ENCODE results near the gene GLRA2. TPM values are rescaled to one million over a fixed set of nuclear protein-coding genes. Genes with fewer than 3 reads are reported as not detected.

The GLRA2 gene
- total RNA-seq: not detected

GRCh38 chrX:14529290-14529989 lies at the start of gene GLRA2:
TSS of gene GLRA2 (plus strand) at chrX:14529536. CDS start at chrX:14530058, 522 bp downstream.
- ATAC-seq (ENCODE audit: low FRiP score) (no peak), DNase-seq (ENCODE audit: low spot score) (no peak)
- no peak for TF ChIP-seq CTCF (IDR thresholded peaks at IDR 0.05)

GRCh38 chrX:14489437-14489836 lies 39.9 kb upstream of the GLRA2 start:
- no peak for TF ChIP-seq CTCF (IDR thresholded peaks at IDR 0.05)
- no peak for ATAC-seq (ENCODE audit: low FRiP score)
- no peak for DNase-seq (ENCODE audit: low spot score)

GRCh38 chrX:14491689-14492088 lies 37.6 kb upstream of the GLRA2 start:
- no peak for DNase-seq (ENCODE audit: low spot score)
- ATAC-seq (ENCODE audit: low FRiP score): no peak
- TF ChIP-seq CTCF (IDR thresholded peaks at IDR 0.05): no peak

- DNase-seq (ENCODE audit: low spot score) (no peak), ATAC-seq (ENCODE audit: low FRiP score) (peak; percentile 48)
- no peak for TF ChIP-seq CTCF (IDR thresholded peaks at IDR 0.05)
These were observed 32.7 kb upstream of the GLRA2 start for GRCh38 chrX:14496674-14497073.

- ATAC-seq (ENCODE audit: low FRiP score) (peak; percentile 57), DNase-seq (ENCODE audit: low spot score) (no peak)
- no peak for TF ChIP-seq CTCF (IDR thresholded peaks at IDR 0.05)
These were observed 32.1 kb upstream of the GLRA2 start for GRCh38 chrX:14497184-14497666.

- DNase-seq (ENCODE audit: low spot score): no peak
- no peak for ATAC-seq (ENCODE audit: low FRiP score)
- TF ChIP-seq CTCF (IDR thresholded peaks at IDR 0.05): no peak
These were observed 28.0 kb upstream of the GLRA2 start for GRCh38 chrX:14501327-14501726.

- no peak for DNase-seq (ENCODE audit: low spot score)
- peak; percentile 43 for ATAC-seq (ENCODE audit: low FRiP score)
- no peak for TF ChIP-seq CTCF (IDR thresholded peaks at IDR 0.05)
These were observed 24.3 kb upstream of the GLRA2 start for GRCh38 chrX:14504960-14505538.
